Left ventricle myocardium inferior (tissue), 1 donor: ENCODE results near the gene NLRC5. TPM values are rescaled to one million over a fixed set of nuclear protein-coding genes. Genes with fewer than 3 reads are reported as not detected.

Experiments
- DNase-seq: peaks from one replicate; pipeline ENCODE4 v3.0.0-alpha.2; 2020
- H3K27ac ChIP-seq: fragments of 200-600 bp; replicated peaks from 2 replicates; pipeline ENCODE4 v1.8.0; 2021
- H3K27me3 ChIP-seq: fragments of 200-600 bp; 2 replicates; pipeline ENCODE4 v1.8.0; 2021; ENCODE audit warnings: low read depth
- H3K36me3 ChIP-seq: fragments of 200-600 bp; 2 replicates; pipeline ENCODE4 v1.8.0; 2021
- H3K4me1 ChIP-seq: fragments of 200-600 bp; 2 replicates; pipeline ENCODE4 v1.8.0; 2021
- H3K4me3 ChIP-seq: fragments of 200-600 bp; 2 replicates; pipeline ENCODE4 v1.8.0; 2021; ENCODE audit warnings: mild to moderate bottlenecking, moderate library complexity
- H3K9me3 ChIP-seq: fragments of 200-600 bp; replicated peaks from 2 replicates; pipeline ENCODE4 v1.8.0; 2021
- CTCF ChIP-seq: fragments of 200-600 bp; IDR thresholded peaks from 2 replicates; pipeline ENCODE4 v1.8.0; 2021; ENCODE audit warnings: antibody characterized with exemption, mild to moderate bottlenecking, borderline replicate concordance
- intact Hi-C: fragments of 100-400 bp; cut with micrococcal nuclease; formaldehyde crosslinking; loops from one replicate; pipeline ENCODE4 v1.11.0; 2022
- total RNA-seq: library from RNA; stranded (reverse); fragmentation: NEBNext Ultra II Directional; extraction: Animal tissue kit (Norgen Biotek cat#: 25700); gene quantifications from one replicate; pipeline ENCODE4 v1.2.1, GENCODE V29; 2021
- donor health status: DM: no; HTN: yes; CAD: no; lungs with severe emphysema.

Gene NLRC5
- total RNA-seq, 1 donor from 2014 or later = 6.6 TPM

GRCh38 chr16:57013902-57014301, 24.5 kb downstream of the NLRC5 start:
- no peak overlapping the region for H3K4me3 ChIP-seq
- no peak for DNase-seq
- intact Hi-C loops = no loop called here
- no peaks in the 10 kb centered on the region for H3K27me3 ChIP-seq
- no peak for TF ChIP-seq CTCF
- H3K36me3 ChIP-seq = peaks cover 5% of the 10 kb centered on the region
- H3K9me3 ChIP-seq = no peaks in the 10 kb centered on the region
- peak overlapping the region; percentile 82 for H3K27ac ChIP-seq
- peaks cover 17% of the 10 kb centered on the region for H3K4me1 ChIP-seq

- Histone ChIP-seq H3K27me3 (no peaks in the 10 kb centered on the region), H3K36me3 (peaks cover 22% of the 10 kb centered on the region), H3K9me3 (no peaks in the 10 kb centered on the region), H3K4me3 (no peak overlapping the region), H3K4me1 (peaks cover 17% of the 10 kb centered on the region), H3K27ac (no peak overlapping the region)
- DNase-seq = no peak
- no peak for TF ChIP-seq CTCF
- intact Hi-C loops = no loop called here
Observed at GRCh38 chr16:57016301-57016700, 26.9 kb downstream of the NLRC5 start.

GRCh38 chr16:57016831-57017230, 27.5 kb downstream of the NLRC5 start:
- intact Hi-C loops = no loop called here
- Histone ChIP-seq H3K27me3 (no peaks in the 10 kb centered on the region), H3K4me3 (no peak overlapping the region), H3K27ac (no peak overlapping the region), H3K4me1 (peaks cover 17% of the 10 kb centered on the region), H3K9me3 (no peaks in the 10 kb centered on the region), H3K36me3 (peaks cover 26% of the 10 kb centered on the region)
- DNase-seq = no peak
- TF ChIP-seq CTCF = no peak

GRCh38 chr16:57017251-57017650, 27.9 kb downstream of the NLRC5 start:
- no peak for TF ChIP-seq CTCF
- Histone ChIP-seq H3K27me3 (no peaks in the 10 kb centered on the region), H3K27ac (no peak overlapping the region), H3K4me3 (no peak overlapping the region), H3K4me1 (peaks cover 17% of the 10 kb centered on the region), H3K36me3 (peaks cover 30% of the 10 kb centered on the region), H3K9me3 (no peaks in the 10 kb centered on the region)
- intact Hi-C loops = no loop called here
- DNase-seq = no peak

GRCh38 chr16:57019746-57020145, 30.4 kb downstream of the NLRC5 start:
- H3K9me3 ChIP-seq = no peaks in the 10 kb centered on the region
- peaks cover 6% of the 10 kb centered on the region for H3K4me1 ChIP-seq
- H3K36me3 ChIP-seq = peaks cover 37% of the 10 kb centered on the region
- H3K27ac ChIP-seq = no peak overlapping the region
- TF ChIP-seq CTCF = no peak
- H3K4me3 ChIP-seq = no peak overlapping the region
- no peak for DNase-seq
- no peaks in the 10 kb centered on the region for H3K27me3 ChIP-seq
- intact Hi-C loops = no loop called here

GRCh38 chr16:57020651-57021050, 31.3 kb downstream of the NLRC5 start:
- Histone ChIP-seq H3K4me1 (no peaks in the 10 kb centered on the region), H3K9me3 (no peaks in the 10 kb centered on the region), H3K36me3 (peaks cover 37% of the 10 kb centered on the region), H3K27ac (no peak overlapping the region), H3K27me3 (no peaks in the 10 kb centered on the region), H3K4me3 (no peak overlapping the region)
- intact Hi-C loops = no loop called here
- no peak for TF ChIP-seq CTCF
- no peak for DNase-seq
